GM10847 (cell line): ENCODE measurements around the gene ITPKC.

Experiments used
- POLR2A ChIP-seq: IDR thresholded peaks from 2 replicates; pipeline ENCODE4 v1.6.1; 2011; ENCODE audit not compliant: insufficient read length; ENCODE audit errors: extremely low read depth

Gene ITPKC

GRCh38 chr19:40756502-40757110 is 39.7 kb downstream of the ITPKC start:
- TF ChIP-seq POLR2A: no peak

GRCh38 chr19:40758491-40758890 is 41.6 kb downstream of the ITPKC start:
- TF ChIP-seq POLR2A: no peak

- no peak for TF ChIP-seq POLR2A
Observed at GRCh38 chr19:40759352-40759751, 42.4 kb downstream of the ITPKC start.

DNA sequence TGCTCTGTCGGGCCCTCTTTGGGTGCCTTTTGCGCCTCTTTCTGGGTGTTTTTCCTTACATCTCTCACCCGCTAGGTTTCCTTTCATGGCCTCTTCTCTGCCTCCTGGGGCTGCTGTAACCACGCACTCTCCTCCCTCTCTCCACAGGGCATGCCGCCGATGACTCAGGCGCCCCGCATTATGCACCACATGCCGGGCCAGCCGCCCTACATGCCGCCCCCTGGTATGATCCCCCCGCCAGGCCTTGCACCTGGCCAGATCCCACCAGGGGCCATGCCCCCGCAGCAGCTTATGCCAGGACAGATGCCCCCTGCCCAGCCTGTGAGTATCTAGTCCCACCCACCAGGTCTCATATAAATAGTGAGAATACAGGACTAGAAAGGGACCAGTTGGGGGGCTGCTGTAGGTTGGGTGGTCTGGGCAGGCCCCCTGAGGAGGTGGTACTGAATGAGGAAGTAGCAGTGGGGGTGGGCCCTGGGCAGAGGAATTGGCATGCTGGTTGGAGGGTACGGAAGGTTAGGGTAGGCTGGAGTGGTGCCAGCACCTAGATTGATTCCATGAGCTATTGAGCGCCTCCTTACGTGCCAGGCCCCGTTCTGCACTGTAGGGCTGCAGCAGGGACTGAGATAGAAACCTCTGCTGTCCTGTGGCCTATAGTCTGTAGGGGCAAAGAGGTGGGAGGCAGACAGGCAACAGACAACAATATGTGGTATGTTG is 46.0 kb downstream of the ITPKC start:
- no peak for TF ChIP-seq POLR2A

DNA sequence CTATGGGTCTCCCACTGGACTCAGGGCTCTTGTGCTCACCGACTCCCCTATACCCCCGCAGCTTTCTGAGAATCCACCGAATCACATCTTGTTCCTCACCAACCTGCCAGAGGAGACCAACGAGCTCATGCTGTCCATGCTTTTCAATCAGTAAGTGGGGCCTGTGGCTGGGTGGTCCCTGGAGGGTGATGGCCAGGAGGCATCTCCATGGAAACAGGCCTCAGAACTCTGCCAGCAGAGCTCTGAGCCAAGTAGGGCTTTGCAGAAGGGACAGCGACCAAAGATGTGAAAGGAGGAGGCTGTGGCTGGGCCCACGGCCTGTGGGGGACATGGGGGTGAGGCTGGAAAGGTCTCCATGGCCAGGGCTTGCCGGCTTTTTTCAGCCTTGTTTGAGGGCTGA is 46.6 kb downstream of the ITPKC start:
- TF ChIP-seq POLR2A: no peak

DNA sequence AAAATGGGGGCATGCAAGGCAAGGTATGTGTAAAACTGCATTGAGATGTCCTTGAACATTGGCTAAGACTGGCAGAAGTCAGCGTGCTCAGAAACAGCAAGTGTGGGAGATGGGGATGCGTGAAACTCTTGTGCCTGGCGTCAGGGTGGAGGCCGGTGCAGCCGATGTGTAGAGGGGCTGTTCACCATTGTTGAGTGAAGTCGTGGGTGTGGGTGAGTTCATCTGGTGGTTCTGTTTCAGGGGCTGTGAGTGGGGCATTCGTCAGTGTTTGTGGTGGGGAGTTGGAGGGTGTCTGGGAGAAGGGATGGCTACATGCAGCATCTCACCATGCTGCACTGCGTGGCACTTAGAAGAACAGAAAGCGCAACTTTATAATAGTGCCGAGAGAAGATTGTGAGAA is 47.1 kb downstream of the ITPKC start:
- TF ChIP-seq POLR2A: no peak

DNA sequence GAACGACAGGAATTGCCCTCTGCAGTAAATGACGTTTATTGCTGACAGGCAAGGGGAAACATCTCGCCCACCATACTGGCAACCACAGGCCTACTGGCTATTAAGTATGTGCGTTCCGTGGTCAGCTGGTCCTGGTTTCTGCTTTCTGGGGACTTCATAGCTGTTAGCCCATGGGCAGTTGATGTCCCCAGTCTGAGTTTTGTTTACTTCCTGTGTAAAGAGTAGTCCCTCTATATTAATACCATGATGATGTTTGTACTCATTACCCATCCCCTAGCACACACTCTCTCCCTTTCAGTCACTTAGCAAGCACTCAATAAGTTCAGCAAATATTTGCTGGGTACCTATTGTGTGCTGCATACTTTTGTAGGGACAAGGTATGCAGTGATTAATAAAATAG is 52.0 kb downstream of the ITPKC start:
- TF ChIP-seq POLR2A: no peak

- no peak for TF ChIP-seq POLR2A
Observed at GRCh38 chr19:40774916-40775631, 58.2 kb downstream of the ITPKC start, which contains the start of gene MIA. TSS of gene MIA (plus strand) at chr19:40775521. CDS start at chr19:40775543, 22 bp downstream.

- no peak for TF ChIP-seq POLR2A
Observed at GRCh38 chr19:40775632-40776022, 58.7 kb downstream of the ITPKC start.

- TF ChIP-seq POLR2A: no peak
Observed at GRCh38 chr19:40776364-40776763, 59.5 kb downstream of the ITPKC start.

- TF ChIP-seq POLR2A: no peak
Observed at GRCh38 chr19:40776932-40777644, 60.2 kb downstream of the ITPKC start.

- TF ChIP-seq POLR2A: no peak
Observed at GRCh38 chr19:40777645-40777936, 60.7 kb downstream of the ITPKC start.

GRCh38 chr19:40777937-40778705 is 61.2 kb downstream of the ITPKC start, which contains the start of gene RAB4B:
TSS of gene RAB4B (plus strand) at chr19:40778247. CDS start at chr19:40778376, 129 bp downstream.
- TF ChIP-seq POLR2A: peak; percentile 61

GRCh38 chr19:40778706-40779284 is 61.9 kb downstream of the ITPKC start:
- TF ChIP-seq POLR2A: no peak
